Adrenal gland (tissue), 5 donors: ENCODE data around the gene SLC7A6.

Experiments used
- POLR2A ChIP-seq, 2 donors: fragments of 450-650 bp; IDR thresholded peaks; one replicate each; pipeline ENCODE4 v1.6.1; 2017; ENCODE audit warnings: antibody characterized with exemption in 2 of 2, mild to moderate bottlenecking in 2 of 2, moderate library complexity in 1 of 2
- TF ChIP-seq, protein P1 (sequence below), 6 experiments: fragments of 450-650 bp in 4 of 6; fragments of 200-600 bp in 2 of 6; sonication (generic) in 1 of 6; IDR thresholded peaks; 1 replicate in 5 of 6; 2 replicates in 1 of 6; pipeline versions ENCODE4 v1.5.1 to v1.8.0; 2016 to 2021; ENCODE audit warnings: antibody characterized with exemption in 6 of 6, mild to moderate bottlenecking in 2 of 6, moderate library complexity in 1 of 6
- donor health status: DM: no; HTN: no; CAD: no.

DNA sequence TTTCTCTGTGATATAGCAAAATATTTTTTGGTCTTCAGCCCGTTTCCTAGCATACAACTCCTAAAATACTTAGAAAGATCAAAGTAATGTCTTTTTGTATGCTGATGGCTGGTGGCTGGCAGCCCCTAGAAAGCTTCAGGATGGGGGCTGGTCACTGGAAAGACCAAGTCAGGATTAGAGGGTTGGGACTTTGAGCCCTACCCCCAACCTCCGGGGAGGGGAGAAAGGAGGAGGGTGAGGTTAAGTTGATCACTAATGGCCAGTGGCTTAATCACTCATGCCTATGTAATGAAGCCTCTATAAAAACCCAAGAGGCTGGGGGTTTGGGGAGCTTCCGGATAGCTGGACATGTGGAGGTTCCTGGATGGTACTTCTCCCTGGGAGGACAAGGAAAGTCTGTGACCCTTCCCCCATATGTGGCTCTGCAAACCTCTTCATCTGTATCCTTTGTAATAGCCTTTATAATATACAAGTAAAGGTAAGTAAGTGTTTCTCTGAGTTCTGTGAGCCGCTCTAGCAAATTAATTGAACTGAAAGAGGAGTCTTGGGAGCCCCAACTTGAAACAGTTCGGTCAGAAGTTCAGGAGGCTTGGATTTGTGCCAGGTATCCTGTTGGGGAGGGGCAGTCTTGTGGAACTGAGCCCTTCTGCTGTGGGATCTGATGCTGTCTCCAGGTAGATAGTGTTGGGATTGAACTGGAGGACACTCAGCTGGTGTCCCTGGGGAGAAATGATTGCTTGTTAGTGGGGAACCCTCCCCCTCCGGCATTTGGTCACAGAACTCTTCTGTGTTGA lies 3.5 kb downstream of the SLC7A6 start:
- TF ChIP-seq POLR2A (IDR thresholded peaks at IDR 0.05) = no peak
- TF ChIP-seq, protein P1, sequence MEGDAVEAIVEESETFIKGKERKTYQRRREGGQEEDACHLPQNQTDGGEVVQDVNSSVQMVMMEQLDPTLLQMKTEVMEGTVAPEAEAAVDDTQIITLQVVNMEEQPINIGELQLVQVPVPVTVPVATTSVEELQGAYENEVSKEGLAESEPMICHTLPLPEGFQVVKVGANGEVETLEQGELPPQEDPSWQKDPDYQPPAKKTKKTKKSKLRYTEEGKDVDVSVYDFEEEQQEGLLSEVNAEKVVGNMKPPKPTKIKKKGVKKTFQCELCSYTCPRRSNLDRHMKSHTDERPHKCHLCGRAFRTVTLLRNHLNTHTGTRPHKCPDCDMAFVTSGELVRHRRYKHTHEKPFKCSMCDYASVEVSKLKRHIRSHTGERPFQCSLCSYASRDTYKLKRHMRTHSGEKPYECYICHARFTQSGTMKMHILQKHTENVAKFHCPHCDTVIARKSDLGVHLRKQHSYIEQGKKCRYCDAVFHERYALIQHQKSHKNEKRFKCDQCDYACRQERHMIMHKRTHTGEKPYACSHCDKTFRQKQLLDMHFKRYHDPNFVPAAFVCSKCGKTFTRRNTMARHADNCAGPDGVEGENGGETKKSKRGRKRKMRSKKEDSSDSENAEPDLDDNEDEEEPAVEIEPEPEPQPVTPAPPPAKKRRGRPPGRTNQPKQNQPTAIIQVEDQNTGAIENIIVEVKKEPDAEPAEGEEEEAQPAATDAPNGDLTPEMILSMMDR (IDR thresholded peaks at IDR 0.05) = no peak
